Measurements from ENCODE around the gene PRR35. TPM values are rescaled to one million over a fixed set of nuclear protein-coding genes. Genes with fewer than 3 reads are reported as not detected.

The PRR35 gene
- total RNA-seq, 1 donor from 2014 or later: not detected

DNA sequence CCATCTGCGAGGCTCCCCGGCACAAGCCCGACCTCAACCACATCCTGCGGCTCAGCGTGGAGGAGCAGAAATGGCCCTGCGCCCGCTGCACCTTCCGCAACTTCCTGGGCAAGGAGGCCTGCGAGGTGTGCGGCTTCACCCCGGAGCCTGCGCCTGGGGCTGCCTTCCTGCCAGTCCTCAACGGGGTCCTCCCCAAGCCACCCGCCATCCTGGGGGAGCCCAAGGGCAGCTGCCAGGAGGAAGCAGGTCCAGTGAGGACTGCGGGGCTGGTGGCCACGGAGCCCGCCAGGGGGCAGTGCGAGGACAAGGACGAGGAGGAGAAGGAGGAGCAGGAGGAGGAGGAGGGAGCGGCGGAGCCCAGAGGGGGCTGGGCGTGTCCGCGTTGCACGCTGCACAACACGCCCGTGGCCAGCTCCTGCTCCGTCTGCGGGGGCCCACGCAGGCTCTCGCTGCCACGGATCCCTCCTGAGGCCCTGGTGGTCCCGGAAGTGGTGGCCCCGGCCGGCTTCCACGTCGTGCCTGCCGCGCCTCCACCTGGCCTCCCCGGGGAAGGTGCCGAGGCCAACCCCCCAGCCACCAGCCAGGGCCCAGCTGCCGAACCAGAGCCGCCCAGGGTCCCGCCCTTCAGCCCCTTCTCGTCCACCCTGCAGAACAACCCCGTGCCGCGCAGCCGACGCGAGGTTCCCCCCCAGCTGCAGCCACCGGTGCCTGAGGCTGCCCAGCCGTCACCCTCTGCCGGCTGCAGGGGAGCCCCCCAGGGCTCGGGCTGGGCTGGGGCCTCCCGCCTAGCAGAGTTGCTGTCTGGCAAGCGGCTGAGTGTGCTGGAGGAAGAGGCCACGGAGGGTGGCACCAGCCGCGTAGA is 13.1 kb upstream of the PRR35 start:
- DNase-seq (ENCODE audit: low read depth, low spot score): no peak

DNA sequence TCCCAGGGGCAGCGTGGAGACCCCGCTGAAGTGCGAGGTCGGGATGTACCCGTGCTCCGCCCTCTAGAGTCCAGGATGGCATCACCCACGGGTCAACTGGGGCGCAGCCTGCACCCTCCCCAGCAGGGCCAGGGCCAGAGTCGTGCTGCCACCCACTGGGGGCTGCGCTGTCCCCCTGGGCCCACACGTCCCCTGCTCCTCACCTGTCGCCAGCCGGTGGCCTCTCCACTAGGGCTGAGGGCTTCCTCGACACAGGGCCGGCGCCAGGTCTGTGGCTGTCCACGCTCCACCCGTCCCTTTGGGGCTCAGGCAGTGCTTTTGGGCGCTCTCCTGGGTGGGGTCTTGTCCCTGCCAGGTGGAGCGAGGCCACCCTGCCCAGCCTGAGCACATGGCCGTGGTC is 11.6 kb upstream of the PRR35 start:
- DNase-seq (ENCODE audit: low read depth, low spot score): no peak

DNA sequence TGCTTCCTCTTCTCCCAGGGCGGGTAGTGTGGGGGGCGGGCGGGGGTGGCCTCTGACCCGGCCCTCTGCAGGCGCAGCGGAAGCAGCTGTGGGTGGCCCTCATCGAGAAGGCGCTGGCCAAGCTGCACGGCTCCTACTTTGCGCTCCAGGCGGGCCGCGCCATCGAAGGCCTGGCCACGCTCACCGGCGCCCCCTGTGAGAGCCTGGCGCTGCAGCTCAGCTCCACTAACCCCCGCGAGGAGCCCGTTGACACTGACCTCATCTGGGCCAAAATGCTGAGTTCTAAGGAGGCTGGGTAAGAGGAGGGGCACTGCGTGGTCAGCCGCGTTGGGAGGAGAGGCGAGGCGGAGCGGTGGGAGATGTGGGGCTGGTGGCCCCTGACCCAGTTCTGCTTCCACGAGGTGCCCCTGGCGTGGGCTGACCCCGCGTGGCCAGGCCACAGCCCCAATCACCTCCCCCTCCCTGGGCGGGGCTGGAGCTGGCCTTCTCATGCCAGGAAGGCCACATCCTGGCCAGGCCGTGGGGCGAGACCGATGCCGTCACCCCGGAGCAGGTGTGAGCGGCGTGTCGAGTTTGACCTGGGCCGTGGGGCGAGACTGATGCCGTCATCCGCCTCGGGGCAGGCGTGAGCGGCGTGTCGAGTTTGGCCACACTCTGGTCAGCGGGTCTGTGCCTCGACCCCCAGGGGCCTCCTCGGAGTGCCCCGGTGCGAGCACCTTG is 10.5 kb upstream of the PRR35 start:
- DNase-seq (ENCODE audit: low read depth, low spot score): no peak

DNA sequence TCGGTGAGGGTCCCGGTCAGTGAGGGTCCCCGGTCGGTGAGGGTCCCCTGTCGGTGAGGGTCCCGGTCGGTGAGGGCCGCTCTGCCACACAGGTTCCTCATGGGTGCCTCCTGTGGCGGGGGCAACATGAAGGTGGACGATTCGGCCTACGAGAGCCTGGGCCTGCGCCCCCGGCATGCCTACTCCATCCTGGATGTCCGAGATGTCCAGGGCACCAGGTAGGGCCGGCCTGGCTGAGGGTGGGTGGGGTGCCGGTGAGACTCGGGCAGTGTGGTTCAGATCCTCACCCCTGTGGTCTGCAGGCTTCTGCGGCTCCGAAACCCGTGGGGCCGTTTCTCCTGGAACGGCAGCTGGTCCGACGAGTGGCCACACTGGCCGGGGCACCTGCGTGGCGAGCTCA is 9.0 kb upstream of the PRR35 start:
- no peak for DNase-seq (ENCODE audit: low read depth, low spot score)

DNA sequence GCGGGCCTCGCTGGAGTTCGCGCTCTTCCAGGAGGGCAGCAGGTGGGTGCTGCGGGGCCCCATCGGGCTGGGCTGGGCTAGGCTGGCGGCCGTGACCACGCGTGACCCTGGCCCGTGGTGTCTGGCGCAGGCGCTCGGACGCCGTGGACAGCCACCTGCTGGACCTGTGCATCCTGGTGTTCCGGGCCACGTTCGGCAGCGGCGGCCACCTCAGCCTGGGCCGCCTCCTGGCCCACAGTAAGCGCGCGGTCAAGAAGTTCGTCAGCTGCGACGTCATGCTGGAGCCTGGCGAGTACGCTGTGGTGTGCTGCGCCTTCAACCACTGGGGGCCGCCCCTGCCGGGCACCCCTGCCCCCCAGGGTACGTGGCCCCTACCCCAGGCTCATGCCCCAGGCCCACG is 8.0 kb upstream of the PRR35 start:
- DNase-seq (ENCODE audit: low read depth, low spot score): no peak

DNA sequence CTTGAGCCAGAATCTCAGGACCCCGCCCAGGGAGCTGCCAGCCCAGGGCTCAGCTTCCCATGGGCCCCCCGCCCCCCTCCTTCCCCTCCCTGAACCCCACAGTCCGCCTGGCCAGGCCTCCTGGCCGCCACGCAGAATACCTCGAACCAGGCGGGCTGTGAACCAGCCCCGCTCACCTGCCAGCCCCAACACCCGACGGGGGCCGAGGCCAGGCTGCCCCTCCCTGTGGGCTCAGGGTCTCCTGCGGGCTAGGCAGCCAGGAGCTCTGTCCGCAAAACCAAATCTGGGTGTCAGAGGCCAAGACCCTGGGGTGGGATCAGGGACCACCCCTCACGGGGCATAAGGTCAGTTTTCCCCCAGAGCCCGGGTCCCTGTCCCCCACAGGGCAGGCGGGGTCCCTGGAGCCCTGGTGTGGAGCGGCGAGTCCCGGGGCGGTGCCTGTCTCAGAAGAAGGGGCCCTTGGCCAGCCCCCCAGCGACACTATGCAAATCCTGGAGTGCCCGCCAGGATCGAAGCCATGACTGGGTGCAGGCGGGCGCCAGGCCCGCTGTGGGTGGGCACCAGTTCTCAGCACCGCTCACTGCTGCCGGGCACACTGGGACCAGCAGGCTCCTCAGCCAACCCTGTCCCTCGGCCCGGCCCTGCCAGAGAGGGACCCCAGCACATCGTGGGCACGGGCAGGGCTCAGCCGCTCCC is 6.4 kb upstream of the PRR35 start:
- DNase-seq (ENCODE audit: low read depth, low spot score): no peak

DNA sequence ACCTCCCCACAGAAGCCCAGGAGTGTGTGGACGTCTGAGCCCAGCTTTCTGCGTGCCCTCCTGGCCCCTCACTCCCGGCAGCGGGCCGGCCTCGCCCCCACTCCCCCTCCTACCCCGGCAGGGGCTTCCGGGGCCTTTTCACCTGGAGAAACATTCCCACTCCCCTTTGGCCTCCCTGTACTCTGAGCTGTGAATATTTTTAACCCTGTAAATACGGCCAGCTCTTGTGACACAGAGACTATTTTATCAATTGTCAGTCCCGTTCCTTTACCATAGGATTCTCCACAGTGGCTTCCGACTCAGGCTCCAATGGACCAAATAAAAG is 5.9 kb upstream of the PRR35 start:
- no peak for DNase-seq (ENCODE audit: low read depth, low spot score)

DNA sequence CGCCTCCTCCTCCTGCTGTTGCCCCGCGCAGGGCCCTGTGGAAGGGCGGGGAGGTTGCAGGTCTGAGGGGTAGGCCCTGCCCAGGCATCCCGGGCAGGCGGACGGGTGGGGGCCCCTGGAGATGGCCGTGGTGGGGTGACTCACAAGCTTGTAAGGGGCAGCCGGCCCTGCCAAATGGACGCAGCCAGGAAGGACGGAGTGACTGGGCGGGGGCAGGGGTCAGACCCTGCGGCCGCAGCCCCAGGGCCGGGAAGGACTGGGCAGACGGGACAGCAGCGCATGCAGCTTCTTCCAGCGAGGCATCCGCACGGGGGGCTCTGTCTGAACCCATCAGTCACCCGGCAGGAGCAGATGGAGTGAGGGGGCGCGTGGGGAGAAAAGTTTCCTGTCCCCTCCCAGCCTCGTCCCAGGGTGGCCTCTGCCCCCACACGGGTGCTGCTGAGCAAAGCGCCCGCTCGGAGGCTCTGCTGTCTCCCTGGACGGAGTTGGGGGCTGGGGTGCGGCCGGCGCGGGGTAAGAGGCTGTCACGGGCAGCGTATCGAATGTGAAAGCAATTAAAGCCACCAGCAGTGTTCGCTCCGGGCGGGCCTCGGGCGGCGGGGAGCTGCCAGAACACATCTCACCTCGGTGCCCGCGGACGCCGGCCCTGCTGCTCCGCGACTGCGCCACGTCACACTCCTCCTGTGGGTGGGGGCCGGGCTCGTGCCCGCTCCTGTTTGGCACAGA is 5.4 kb upstream of the PRR35 start:
- no peak for DNase-seq (ENCODE audit: low read depth, low spot score)

DNA sequence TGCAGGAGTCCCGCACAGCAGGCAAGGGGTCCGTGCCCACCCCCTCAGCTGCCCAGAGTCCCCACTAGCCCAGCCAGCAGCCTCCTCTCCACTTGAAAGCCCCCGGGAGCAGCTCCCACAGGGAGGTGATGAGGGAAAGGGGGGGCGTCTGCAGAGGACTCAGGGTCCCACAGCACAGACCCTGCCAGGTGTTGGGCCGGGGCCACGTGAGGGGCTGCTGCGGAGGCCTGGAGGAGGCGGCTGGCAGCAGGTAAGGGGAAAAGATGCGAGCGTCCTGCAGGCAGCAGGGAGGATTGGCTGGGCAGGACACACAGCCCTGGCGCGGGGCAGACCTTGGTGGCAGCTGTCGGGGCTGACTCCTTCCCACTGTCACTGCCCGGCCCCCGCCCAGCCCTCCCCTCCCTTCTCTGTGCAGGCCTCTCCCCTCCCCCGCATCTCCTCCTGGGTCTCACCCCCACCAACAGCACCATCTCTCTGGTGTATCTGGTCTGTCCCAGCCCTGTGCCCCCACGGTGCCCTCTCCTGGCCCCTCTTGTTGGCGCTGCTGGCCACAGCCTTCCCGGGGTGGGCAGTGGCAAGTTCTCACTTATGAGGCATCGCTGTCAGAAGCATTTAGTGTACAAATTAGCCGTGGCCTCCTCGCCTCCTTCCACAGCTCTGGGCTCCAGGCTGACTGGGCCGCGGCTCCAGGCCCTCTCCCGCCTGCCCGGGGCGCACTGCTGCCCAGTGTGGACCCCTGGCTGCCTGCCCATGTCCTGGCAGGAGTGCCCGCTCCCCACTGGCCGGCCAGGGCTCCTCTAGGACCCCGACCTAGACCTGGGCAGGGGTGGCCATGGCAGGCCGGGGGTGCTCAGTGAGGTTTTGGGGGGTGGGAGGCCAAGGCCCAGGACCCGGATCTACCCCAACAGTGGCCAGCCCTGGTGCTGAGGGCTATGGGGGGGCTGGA is 4.4 kb upstream of the PRR35 start:
- DNase-seq (ENCODE audit: low read depth, low spot score): no peak

DNA sequence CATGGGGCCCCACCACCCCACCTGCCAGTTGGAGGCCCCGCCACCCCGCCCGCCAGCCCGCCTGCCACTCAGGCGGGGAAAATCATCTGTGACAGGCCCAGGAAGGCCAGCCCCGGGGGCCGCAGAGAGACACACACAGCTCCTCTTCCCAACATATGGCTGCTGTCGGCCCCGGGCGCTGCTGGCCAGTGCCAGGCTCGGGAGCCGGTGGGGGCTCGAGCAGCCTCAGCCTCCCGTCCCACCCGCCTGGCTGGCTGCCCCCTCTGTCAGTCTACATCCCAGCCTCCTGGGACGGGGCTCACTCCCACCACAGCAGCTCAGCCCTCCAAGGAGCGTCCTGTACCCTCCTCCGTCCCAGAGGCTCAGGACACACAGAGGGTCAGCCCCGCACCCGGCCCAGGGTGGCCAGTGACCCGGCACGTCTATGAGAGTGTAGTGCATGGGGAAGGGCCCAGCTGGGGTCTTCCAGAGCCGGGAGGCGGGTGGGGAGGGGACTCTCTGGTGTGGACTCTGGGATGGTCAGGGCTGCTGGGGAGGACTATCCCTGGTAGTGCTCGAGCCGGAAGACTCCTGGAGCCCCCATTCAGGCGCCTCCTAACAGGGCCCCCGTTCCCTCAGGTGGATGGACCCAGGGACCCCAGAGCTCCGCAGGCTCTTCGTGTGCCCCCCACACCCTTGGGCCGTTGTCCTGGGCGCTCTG is 3.6 kb upstream of the PRR35 start:
- no peak for DNase-seq (ENCODE audit: low read depth, low spot score)

DNA sequence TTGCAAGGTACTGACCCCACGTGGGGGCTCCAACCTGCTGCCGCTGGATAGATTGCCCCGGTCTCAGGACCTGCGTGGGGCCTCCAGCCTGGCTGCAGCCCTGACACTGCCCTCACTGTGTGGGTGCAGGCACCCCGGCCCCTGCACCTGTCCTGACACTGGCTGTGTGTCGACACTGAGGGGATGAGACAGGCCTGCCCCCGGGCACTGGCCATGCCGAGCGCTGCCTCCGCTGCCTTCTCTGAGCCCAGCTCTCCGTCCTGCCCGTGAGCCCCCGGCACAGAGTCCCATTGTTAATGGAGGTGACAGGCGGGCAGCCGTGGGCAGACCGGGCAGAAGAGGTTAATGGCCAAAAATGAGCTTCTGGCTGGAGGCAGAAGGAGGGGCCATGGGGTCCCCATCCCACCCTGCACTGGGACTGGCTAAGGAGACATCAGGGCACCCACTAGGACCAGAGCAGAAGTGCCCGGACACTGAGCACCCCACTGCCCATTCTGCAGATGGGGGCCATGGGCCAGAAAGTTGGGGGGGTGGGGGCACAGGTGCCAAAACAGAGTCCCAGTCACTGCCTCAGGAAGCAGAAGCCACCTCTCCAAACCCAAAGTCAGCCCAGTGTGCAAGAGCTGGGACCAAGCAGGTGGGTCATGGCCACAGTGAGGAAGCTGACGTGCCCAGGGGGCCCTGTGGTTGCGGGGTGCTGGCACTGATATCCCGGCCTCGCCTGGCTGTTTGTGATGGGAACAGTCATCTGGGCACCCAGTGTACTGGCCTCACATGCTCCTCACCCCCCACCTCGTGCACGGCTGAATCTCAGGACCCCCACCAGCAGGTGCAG is 2.5 kb upstream of the PRR35 start:
- no peak for DNase-seq (ENCODE audit: low read depth, low spot score)

DNA sequence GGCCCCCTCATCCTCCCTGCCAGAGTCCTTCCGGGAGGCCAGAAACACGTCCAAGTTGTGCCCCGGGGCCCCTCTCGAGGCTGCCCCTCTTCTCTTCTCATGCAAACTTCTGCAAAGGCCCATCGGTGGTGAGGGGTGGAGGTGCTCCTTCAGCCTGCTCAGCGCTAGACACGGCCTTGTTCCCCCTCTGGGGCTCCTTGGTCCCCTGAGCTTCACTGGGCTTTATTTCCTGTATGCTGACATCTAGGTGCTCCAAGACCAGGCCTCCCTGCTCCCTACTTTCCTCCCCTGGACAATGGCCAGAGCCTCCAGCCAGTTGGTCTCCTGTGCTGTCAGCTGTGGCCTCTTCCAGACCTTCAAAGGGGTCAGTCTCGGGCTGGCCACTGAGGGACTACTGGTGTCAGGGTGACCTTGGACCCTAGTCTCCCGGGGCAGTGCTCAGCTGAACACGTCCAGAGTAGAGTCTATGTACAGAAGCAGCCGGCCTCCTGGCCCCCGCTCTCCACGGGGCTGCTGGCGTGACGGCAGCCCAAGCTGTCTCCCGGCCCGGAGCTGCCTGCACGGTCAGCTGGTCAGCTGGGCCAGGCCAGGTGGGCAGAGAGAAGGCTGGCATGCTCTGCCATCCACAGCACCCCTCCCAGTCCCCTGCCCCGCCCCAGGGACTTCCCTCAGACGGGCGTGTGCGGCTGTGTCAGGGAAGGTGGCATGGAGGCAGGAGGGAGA is 1.7 kb upstream of the PRR35 start:
- DNase-seq (ENCODE audit: low read depth, low spot score): no peak

DNA sequence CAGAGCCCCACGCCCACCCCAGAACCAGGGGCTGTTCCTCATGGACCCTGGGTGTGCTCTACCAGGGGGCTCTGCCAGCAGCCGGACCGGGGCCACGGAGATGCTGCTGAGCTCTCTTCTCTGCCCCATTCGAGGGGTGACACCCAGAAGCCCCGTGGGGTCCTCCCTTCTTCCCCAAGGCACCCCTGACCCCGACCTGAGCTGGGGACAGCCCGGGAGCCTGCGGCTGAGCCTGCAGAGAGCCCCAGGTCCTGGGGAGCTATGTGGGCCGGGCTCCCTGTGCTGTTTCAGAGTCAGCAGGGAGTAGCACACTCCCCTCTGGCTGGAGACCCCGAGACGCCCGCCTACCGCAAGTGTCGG is 1.2 kb upstream of the PRR35 start:
- no peak for DNase-seq (ENCODE audit: low read depth, low spot score)

DNA sequence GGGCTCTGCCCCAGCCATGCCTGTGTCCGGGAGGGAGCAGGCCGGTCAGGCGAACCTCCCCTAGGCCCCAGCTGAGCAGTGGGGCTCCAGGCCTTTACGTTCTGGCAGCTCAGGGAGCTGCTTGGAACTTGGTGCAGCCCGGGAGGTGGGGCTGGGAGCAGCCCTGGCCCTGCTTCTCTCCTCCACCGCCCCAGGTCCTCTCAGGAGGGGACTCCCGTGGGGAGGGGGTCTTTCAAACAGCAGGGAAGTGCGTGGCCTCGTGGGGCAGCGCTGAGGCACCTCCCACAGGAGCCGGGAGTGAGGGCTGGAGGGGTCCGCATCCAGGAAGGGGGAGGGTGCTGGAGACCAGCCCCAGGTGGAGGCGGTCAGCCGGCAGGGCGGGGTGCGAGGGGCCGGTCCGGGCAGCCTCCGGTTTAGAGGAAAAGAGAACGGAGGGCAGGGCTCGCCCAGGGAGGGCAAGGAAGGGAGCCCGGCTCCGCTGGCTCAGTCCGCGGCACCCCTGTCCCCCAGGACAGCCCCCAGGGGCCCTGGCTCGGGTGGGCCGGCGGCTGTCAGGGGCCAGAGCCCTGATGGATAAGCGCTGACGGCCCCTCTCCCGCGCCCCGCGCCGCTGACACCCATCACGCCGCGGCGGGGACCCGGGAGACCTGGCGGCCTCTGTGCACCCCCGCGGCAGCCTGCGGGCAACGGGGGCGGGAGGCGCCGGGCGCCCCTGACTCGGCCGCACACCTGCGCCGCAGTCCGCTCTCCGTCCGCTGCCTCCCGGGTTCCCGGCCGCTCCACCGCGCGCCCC is 587 bp upstream of the PRR35 start:
- no peak for DNase-seq (ENCODE audit: low read depth, low spot score)

DNA sequence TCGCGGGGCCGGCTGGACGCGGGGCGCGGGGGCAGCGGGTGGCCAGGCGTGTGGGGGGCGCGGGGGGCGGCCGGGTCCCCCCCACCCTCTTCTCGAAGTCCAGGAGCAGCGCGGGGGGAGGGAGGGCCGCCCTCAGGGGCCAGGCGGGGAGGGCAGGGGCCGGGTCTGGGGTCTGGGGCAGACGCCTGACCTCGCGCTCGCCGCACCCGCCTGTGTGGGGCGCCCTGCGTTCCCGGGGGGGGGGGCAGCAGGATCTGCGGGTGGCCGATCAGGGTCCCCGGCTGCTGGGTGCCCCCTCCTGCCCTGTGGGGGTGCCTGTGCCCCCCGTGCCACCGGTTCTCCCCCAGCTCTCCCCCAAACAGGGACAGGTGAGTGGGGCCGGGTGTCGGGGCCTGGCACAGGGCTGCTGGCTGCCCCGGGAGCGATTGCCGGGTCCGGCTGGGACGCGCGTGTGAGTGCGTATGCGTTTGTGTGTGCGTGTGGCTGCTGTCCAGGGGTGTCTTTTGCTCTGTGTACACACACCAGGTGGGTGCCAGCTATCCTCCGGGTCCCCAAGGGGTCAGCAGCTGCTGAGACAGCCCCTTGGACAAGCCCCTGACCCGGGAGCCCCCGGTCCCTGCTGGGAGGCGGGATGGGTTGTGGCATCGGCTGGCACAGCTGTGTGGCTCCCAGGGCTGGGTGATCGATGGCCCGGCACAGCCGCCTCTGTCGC is 663 bp downstream of the PRR35 start:
- DNase-seq (ENCODE audit: low read depth, low spot score): no peak

DNA sequence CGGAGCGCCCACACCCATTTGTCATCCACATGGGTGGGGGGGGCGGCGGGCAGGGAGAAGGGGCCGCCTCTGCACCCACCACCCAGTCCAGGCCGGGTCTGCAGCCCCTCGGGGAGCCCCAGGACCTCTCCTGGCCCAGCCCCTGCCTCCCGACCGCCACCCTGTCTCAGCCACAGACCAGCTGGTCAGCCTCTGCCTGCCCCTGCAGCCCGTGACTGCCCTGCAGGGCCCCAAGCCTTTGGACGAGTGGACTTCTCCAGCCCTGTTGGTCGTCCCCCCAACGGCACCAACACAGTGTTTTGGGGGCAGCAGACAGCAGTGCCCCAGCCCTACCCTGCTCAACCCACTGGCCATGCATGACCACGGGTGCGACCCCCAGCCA is 1.2 kb downstream of the PRR35 start:
- DNase-seq (ENCODE audit: low read depth, low spot score): no peak

All from pulmonary artery endothelial cell (primary cell).